CD4-positive, CD25-positive, alpha-beta regulatory T cell (primary cell): ENCODE results near the gene LRRC8B. TPM values are rescaled to one million over a fixed set of nuclear protein-coding genes. Genes with fewer than 3 reads are reported as not detected.
"Not testable (repeated sequence)": the region's sequence is repeated elsewhere in the genome, so short reads cannot be mapped to it uniquely, and the experiment has no call there.

Experiments
- ATAC-seq, 2 donors: fragments of 150-1000 bp; cut with Tn5 transposase; one replicate each; pipeline ENCODE4 v1.10.0; 2021; ENCODE audit warnings: low read depth in 2 of 2, moderate number of reproducible peaks in 2 of 2, moderate library complexity in 1 of 2
- DNase-seq, 3 donors: peaks; one replicate each; pipeline versions ENCODE4 v3.0.0 to v3.0.0-alpha.2; 2012 to 2022; ENCODE audit warnings: mixed read lengths in 1 of 3
- H3K27ac ChIP-seq: one replicate; pipeline ENCODE4 v1.7.0; 2013; ENCODE audit warnings: mild to moderate bottlenecking, low read length; ENCODE audit not compliant: insufficient read depth, poor library complexity, severe bottlenecking
- H3K27me3 ChIP-seq: one replicate; pipeline ENCODE4 v1.7.0; 2013; ENCODE audit warnings: low read length; ENCODE audit not compliant: control insufficient read depth, insufficient read depth
- H3K36me3 ChIP-seq: one replicate; pipeline ENCODE4 v1.7.0; 2013; ENCODE audit warnings: mild to moderate bottlenecking, low read length, moderate library complexity; ENCODE audit not compliant: control insufficient read depth, insufficient read depth
- H3K4me1 ChIP-seq: 2 replicates; pipeline ENCODE4 v1.7.0; 2013; ENCODE audit warnings: mild to moderate bottlenecking, low read length; ENCODE audit not compliant: insufficient read depth, control insufficient read depth, poor library complexity, severe bottlenecking
- H3K4me3 ChIP-seq: one replicate; pipeline ENCODE4 v1.7.0; 2013; ENCODE audit warnings: low read depth, mild to moderate bottlenecking, low read length, moderate library complexity
- H3K9me3 ChIP-seq, 2 experiments: 1 replicate in 1 of 2; 2 replicates in 1 of 2; pipeline ENCODE4 v1.7.0; 2013; ENCODE audit warnings: low read length in 2 of 2, mild to moderate bottlenecking in 1 of 2, moderate library complexity in 1 of 2; ENCODE audit not compliant: control insufficient read depth in 2 of 2
- H3K27ac Mint-ChIP-seq, 3 donors: one replicate each; pipeline ENCODE4 v1.8.0; 2020 to 2022; ENCODE audit warnings: mild to moderate bottlenecking in 3 of 3, mixed read lengths in 3 of 3, moderate library complexity in 2 of 3
- H3K27me3 Mint-ChIP-seq: one replicate; pipeline ENCODE4 v1.8.0; 2022; ENCODE audit warnings: mild to moderate bottlenecking, mixed read lengths
- H3K36me3 Mint-ChIP-seq: one replicate; pipeline ENCODE4 v1.8.0; 2020; ENCODE audit warnings: mixed read lengths
- H3K4me1 Mint-ChIP-seq, 4 donors: one replicate each; pipeline ENCODE4 v1.8.0; 2020 to 2022; ENCODE audit warnings: mixed read lengths in 4 of 4, mild to moderate bottlenecking in 1 of 4
- H3K4me3 Mint-ChIP-seq, 4 donors: one replicate each; pipeline ENCODE4 v1.8.0; 2020 to 2022; ENCODE audit warnings: mild to moderate bottlenecking in 4 of 4, mixed read lengths in 4 of 4, moderate library complexity in 3 of 4
- H3K9me3 Mint-ChIP-seq, 7 donors: one replicate each; pipeline ENCODE4 v1.8.0; 2020 to 2022; ENCODE audit warnings: mixed read lengths in 7 of 7, mild to moderate bottlenecking in 3 of 7, moderate library complexity in 2 of 7
- polyA plus RNA-seq, 4 donors: library from polyadenylated mRNA; unstranded; fragments of 300-500 nt; fragmentation: Illumina TruSeq; gene quantifications; one replicate each; pipeline ENCODE4 v1.2.3, GENCODE V29; 2021
- total RNA-seq: library from RNA; stranded (reverse); gene quantifications from one replicate; pipeline ENCODE4 v1.2.3, GENCODE V29; 2022

LRRC8B gene
- total and polyA plus RNA-seq, 5 donors from 2014 or later = 8.9 to 20.4 (median 19.1) TPM

- H3K9me3 Mint-ChIP-seq = peaks cover 0 to 5% (median 2%) of the 10 kb centered on the region in 7 donors
- no peaks in the 10 kb centered on the region for H3K36me3 Mint-ChIP-seq
- Histone ChIP-seq H3K36me3 (no peaks in the 10 kb centered on the region), H3K27me3 (no peaks in the 10 kb centered on the region), H3K9me3 (peaks cover 0 to 1% of the 10 kb centered on the region in 2 experiments), H3K4me3 (no peak overlapping the region), H3K4me1 (no peaks in the 10 kb centered on the region), H3K27ac (no peak overlapping the region)
- H3K27me3 Mint-ChIP-seq = peaks cover 21% of the 10 kb centered on the region
- H3K4me1 Mint-ChIP-seq = no peaks in the 10 kb centered on the region
- DNase-seq (no peak), ATAC-seq (no peak)
- H3K4me3 Mint-ChIP-seq = no peak overlapping the region
- H3K27ac Mint-ChIP-seq = no peak overlapping the region
Observed at GRCh38 chr1:89512996-89513720, 11.5 kb upstream of the LRRC8B start.

DNA sequence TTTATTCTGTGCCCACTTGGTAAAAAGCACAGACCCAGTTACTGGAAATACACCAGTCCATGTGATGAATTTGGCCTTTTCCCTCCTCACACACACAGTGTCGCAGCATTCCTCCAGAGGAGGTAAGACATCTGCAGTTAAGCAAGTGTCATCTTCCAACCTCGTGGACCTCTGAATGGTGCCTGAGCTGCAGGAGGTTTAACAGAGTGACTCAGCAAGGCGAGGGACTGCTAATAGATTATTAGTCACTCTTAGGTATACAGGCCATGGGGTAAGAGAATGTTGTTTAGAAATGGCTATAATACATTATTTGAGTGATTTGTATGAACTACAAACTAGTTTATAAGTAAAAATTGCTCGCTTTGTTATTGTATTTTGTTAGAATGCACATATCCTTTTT is 8.6 kb upstream of the LRRC8B start:
- no peaks in the 10 kb centered on the region for H3K36me3 Mint-ChIP-seq
- ATAC-seq (no peak), DNase-seq (no peak)
- H3K4me1 ChIP-seq = no peaks in the 10 kb centered on the region
- H3K27me3 Mint-ChIP-seq = peaks cover 18% of the 10 kb centered on the region
- H3K9me3 ChIP-seq = no peaks in the 10 kb centered on the region
- H3K27me3 ChIP-seq = no peaks in the 10 kb centered on the region
- no peak overlapping the region for H3K27ac Mint-ChIP-seq
- H3K27ac ChIP-seq = no peak overlapping the region
- H3K9me3 Mint-ChIP-seq = peaks cover 0 to 2% (median 0%) of the 10 kb centered on the region in 7 donors
- H3K4me3 ChIP-seq = no peak overlapping the region
- H3K4me3 Mint-ChIP-seq = no peak overlapping the region
- no peaks in the 10 kb centered on the region for H3K36me3 ChIP-seq
- H3K4me1 Mint-ChIP-seq = no peaks in the 10 kb centered on the region

DNA sequence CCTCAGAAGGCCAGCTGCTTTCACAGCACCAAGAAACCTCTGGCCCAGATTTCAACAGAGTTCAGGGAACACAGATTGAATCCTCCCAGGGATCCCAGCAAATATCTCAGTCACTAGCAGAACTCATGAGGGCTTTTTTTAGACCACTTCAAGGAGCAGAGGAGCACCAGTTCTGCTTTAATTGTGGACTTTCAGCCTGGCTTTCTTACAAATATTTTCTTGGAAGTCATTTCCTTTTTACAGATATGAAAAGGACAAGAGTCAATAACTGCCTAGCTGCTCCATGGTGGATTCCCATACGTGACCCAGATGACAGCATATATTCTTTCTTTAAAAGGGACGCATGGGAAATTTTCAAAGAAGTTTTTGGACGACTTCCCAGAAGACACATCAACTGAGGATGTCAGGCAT is 6.4 kb upstream of the LRRC8B start:
- H3K4me1 Mint-ChIP-seq = peaks cover 0 to 2% (median 0%) of the 10 kb centered on the region in 4 donors
- no peak for DNase-seq
- peak overlapping the region in 1 of 3 donors; percentile 43 for H3K27ac Mint-ChIP-seq
- Histone ChIP-seq H3K4me3 (no peak overlapping the region), H3K27me3 (no peaks in the 10 kb centered on the region), H3K9me3 (no peaks in the 10 kb centered on the region), H3K36me3 (no peaks in the 10 kb centered on the region), H3K27ac (no peak overlapping the region), H3K4me1 (no peaks in the 10 kb centered on the region)
- no peak for ATAC-seq
- peaks cover 10% of the 10 kb centered on the region for H3K27me3 Mint-ChIP-seq
- peaks cover 0 to 1% (median 0%) of the 10 kb centered on the region in 7 donors for H3K9me3 Mint-ChIP-seq
- no peaks in the 10 kb centered on the region for H3K36me3 Mint-ChIP-seq
- H3K4me3 Mint-ChIP-seq = peak overlapping the region in 2 of 4 donors; percentile 12 to 36

GRCh38 chr1:89519779-89520358 is 4.8 kb upstream of the LRRC8B start:
- H3K36me3 Mint-ChIP-seq = no peaks in the 10 kb centered on the region

DNA sequence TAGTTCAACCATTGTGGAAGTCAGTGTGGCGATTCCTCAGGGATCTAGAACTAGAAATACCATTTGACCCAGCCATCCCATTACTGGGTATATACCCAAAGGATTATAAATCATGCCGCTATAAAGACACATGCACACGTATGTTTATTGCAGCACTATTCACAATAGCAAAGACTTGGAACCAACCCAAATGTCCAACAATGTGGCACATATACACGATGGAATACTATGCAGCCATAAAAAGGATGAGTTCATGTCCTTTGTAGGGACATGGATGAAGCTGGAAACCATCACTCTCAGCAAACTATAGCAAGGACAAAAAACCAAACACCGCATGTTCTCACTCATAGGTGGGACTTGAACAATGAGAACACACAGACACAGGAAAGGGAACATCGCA is 2.7 kb upstream of the LRRC8B start:
- H3K27ac Mint-ChIP-seq, DNase-seq, H3K36me3 Mint-ChIP-seq, H3K27me3 Mint-ChIP-seq, H3K9me3 Mint-ChIP-seq, H3K36me3 ChIP-seq, H3K27me3 ChIP-seq, H3K4me3 ChIP-seq, ATAC-seq, H3K27ac ChIP-seq, H3K9me3 ChIP-seq: not testable (repeated sequence)
- Mint-ChIP-seq H3K4me1 (peaks cover 7 to 13% (median 10%) of the 10 kb centered on the region in 4 donors), H3K4me3 (peak overlapping the region in 1 of 4 donors; percentile 71)
- peaks cover 29% of the 10 kb centered on the region for H3K4me1 ChIP-seq

More at GRCh38 chr1:89519779-89520358, 4.8 kb upstream of the LRRC8B start:
- H3K9me3 ChIP-seq = no peaks in the 10 kb centered on the region
- Mint-ChIP-seq H3K9me3 (no peaks in the 10 kb centered on the region), H3K4me3 (no peak overlapping the region), H3K27ac (no peak overlapping the region), H3K27me3 (peaks cover 5% of the 10 kb centered on the region), H3K4me1 (peaks cover 0 to 10% (median 6%) of the 10 kb centered on the region in 4 donors)
- no peak overlapping the region for H3K27ac ChIP-seq
- ATAC-seq (peak; percentile 44 to 56), DNase-seq (peak; percentile 15 to 76 (median 55))
- H3K27me3 ChIP-seq = no peaks in the 10 kb centered on the region
- no peaks in the 10 kb centered on the region for H3K36me3 ChIP-seq
- H3K4me3 ChIP-seq = no peak overlapping the region
- H3K4me1 ChIP-seq = peaks cover 9% of the 10 kb centered on the region

DNA sequence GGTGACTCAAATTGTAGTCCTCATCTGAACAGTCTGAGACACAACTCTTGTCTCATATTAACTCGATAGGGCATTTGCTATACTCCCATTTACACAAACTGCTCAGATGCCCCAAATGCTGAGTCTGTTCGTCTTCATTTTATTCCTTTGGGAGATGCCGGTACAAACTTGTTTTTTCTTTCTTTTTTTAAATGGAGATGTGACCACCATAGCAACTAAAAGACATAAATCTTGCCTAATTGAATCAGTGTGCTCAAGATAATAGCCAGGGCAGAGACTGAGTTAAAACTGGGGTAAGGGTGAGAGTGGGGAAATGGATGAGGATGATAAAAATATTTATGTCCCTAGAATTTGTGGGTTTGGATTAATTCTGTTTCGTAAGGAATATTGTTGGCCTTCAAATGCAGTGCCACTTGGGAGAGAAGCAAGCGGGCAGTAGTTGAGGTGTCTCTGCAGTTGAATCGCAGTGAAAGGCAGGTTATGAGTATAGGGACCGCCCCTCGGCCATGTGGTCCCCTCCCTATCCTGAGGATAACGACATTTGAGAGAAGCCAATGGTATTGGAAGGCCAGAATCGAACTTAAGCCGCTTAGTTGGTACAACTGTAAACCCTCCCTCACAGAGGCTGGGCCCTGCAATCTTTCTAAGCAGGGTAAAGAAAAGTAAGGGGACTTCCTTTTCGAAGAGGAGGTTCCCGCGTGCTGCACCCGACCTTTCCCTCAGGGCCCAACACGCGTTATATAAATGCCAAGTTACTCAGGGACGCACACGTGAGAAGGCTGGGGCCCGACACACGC is 859 bp upstream of the LRRC8B start:
- peak; percentile 38 to 51 for ATAC-seq

GRCh38 chr1:89525169-89525855 is 683 bp downstream of the LRRC8B start:
- DNase-seq (peak; percentile 30 to 60 (median 31)), ATAC-seq (no peak)
- Mint-ChIP-seq H3K4me1 (peaks cover 7 to 17% (median 15%) of the 10 kb centered on the region in 4 donors), H3K36me3 (peaks cover 4% of the 10 kb centered on the region), H3K27me3 (peaks cover 5% of the 10 kb centered on the region), H3K27ac (peak overlapping the region in 2 of 3 donors; percentile 97 to 99), H3K4me3 (no peak overlapping the region), H3K9me3 (no peaks in the 10 kb centered on the region)
- Histone ChIP-seq H3K9me3 (no peaks in the 10 kb centered on the region), H3K27me3 (no peaks in the 10 kb centered on the region), H3K4me3 (peak overlapping the region; percentile 93), H3K4me1 (peaks cover 47% of the 10 kb centered on the region), H3K27ac (peak overlapping the region; percentile 91), H3K36me3 (peaks cover under 1% of the 10 kb centered on the region)

More for the DNA sequence above, 859 bp upstream of the LRRC8B start:
- Mint-ChIP-seq H3K36me3 (peaks cover 4% of the 10 kb centered on the region), H3K4me3 (peak overlapping the region in 1 of 4 donors; percentile 95), H3K4me1 (peaks cover 7 to 13% (median 10%) of the 10 kb centered on the region in 4 donors), H3K9me3 (no peaks in the 10 kb centered on the region), H3K27me3 (peaks cover 5% of the 10 kb centered on the region), H3K27ac (peak overlapping the region in 2 of 3 donors; percentile 79 to 80)
- H3K4me1 ChIP-seq = peaks cover 47% of the 10 kb centered on the region
- no peaks in the 10 kb centered on the region for H3K36me3 ChIP-seq
- H3K27ac ChIP-seq = peak overlapping the region; percentile 91
- peak overlapping the region; percentile 47 for H3K4me3 ChIP-seq
- DNase-seq = peak in 2 of 3 donors; percentile 39 to 86
- no peaks in the 10 kb centered on the region for H3K9me3 ChIP-seq
- no peaks in the 10 kb centered on the region for H3K27me3 ChIP-seq
